Fibroblast of lung (primary cell): ENCODE results near the gene RNASE4. TPM values are rescaled to one million over a fixed set of nuclear protein-coding genes. Genes with fewer than 3 reads are reported as not detected.
A peak's percentile ranks its signal among the peaks of the same experiment; 100 is the strongest.

Experiments
- DNase-seq, 2 donors: peaks; one replicate each; pipeline versions ENCODE4 v3.0.0 to v3.0.0-alpha.2; 2010; ENCODE audit warnings: low read depth in 2 of 2
- H2AFZ ChIP-seq: 2 replicates; pipeline ENCODE4 v1.5.1; 2012; ENCODE audit warnings: low read length, control low read depth, inconsistent platforms
- H3K27ac ChIP-seq: 2 replicates; pipeline ENCODE4 v1.5.1; 2011; ENCODE audit warnings: low read length, control low read depth; ENCODE audit not compliant: insufficient read depth
- H3K27me3 ChIP-seq: 2 replicates; pipeline ENCODE4 v1.5.1; 2011; ENCODE audit warnings: mild to moderate bottlenecking, low read length; ENCODE audit not compliant: control insufficient read depth, insufficient read depth
- H3K36me3 ChIP-seq: 2 replicates; pipeline ENCODE4 v1.5.1; 2011; ENCODE audit warnings: low read length; ENCODE audit not compliant: control insufficient read depth, insufficient read depth
- H3K4me1 ChIP-seq: 2 replicates; pipeline ENCODE4 v1.5.1; 2011; ENCODE audit warnings: low read length; ENCODE audit not compliant: control insufficient read depth, insufficient read depth; ENCODE audit errors: extremely low read depth
- H3K4me2 ChIP-seq: 2 replicates; pipeline ENCODE4 v1.5.1; 2011; ENCODE audit warnings: low read length, control low read depth; ENCODE audit not compliant: insufficient read depth; ENCODE audit errors: extremely low read depth
- H3K4me3 ChIP-seq, 4 experiments: fragments of 200-600 bp in 1 of 4; sonication (generic) in 1 of 4; replicated peaks in 1 of 4; 2 replicates each; pipeline ENCODE4 v1.5.1; 2011 to 2016; ENCODE audit warnings: low read length in 4 of 4, low read depth in 3 of 4, mild to moderate bottlenecking in 3 of 4, control low read depth in 2 of 4, inconsistent platforms in 1 of 4, mixed read lengths in 1 of 4; ENCODE audit not compliant: insufficient read depth in 1 of 4; ENCODE audit errors: control extremely low read depth in 1 of 4
- H3K79me2 ChIP-seq: 2 replicates; pipeline ENCODE4 v1.5.1; 2012; ENCODE audit warnings: mild to moderate bottlenecking, low read length, inconsistent platforms; ENCODE audit not compliant: control insufficient read depth, insufficient read depth
- H3K9ac ChIP-seq: 2 replicates; pipeline ENCODE4 v1.5.1; 2011; ENCODE audit warnings: mild to moderate bottlenecking, low read length, control low read depth; ENCODE audit not compliant: insufficient read depth
- H3K9me3 ChIP-seq: 2 replicates; pipeline ENCODE4 v1.5.1; 2012; ENCODE audit warnings: low read depth, low read length; ENCODE audit not compliant: control insufficient read depth, insufficient read depth
- H4K20me1 ChIP-seq: 2 replicates; pipeline ENCODE4 v1.5.1; 2011; ENCODE audit warnings: low read length; ENCODE audit not compliant: control insufficient read depth, insufficient read depth; ENCODE audit errors: extremely low read depth
- EZH2 ChIP-seq: IDR thresholded peaks from 2 replicates; pipeline ENCODE4 v1.5.1; 2012; ENCODE audit warnings: low read length, control low read depth, mild to moderate bottlenecking; ENCODE audit errors: missing control alignments
- polyA plus RNA-seq, 2 donors: library from polyadenylated mRNA; depleted of rRNA in 1 of 2; stranded (reverse) in 1 of 2; unstranded in 1 of 2; fragments of >200 nt; gene quantifications; 2 replicates each; pipeline ENCODE4 v1.2.1, GENCODE V29; 2011 to 2012; ENCODE audit warnings: missing spikeins in 1 of 2
- total RNA-seq: library from RNA; depleted of rRNA; stranded (reverse); fragments of >200 nt; gene quantifications from 2 replicates; pipeline ENCODE4 v1.2.1, GENCODE V29; 2014
- TF ChIP-seq, protein P1 (sequence below), 2 donors: IDR thresholded peaks in 1 of 2; conservative IDR thresholded peaks in 1 of 2; 1 replicate in 1 of 2; 2 replicates in 1 of 2; pipeline ENCODE4 v1.5.1; 2011 to 2012; ENCODE audit warnings: low read length in 2 of 2, control low read depth in 1 of 2, inconsistent platforms in 1 of 2, low read depth in 1 of 2, mild to moderate bottlenecking in 1 of 2

The RNASE4 gene
- total and polyA plus RNA-seq, 2 donors (not counting 1 experiment from before 2014, with no cell fraction given) = 22.1 to 43.9 TPM

DNA sequence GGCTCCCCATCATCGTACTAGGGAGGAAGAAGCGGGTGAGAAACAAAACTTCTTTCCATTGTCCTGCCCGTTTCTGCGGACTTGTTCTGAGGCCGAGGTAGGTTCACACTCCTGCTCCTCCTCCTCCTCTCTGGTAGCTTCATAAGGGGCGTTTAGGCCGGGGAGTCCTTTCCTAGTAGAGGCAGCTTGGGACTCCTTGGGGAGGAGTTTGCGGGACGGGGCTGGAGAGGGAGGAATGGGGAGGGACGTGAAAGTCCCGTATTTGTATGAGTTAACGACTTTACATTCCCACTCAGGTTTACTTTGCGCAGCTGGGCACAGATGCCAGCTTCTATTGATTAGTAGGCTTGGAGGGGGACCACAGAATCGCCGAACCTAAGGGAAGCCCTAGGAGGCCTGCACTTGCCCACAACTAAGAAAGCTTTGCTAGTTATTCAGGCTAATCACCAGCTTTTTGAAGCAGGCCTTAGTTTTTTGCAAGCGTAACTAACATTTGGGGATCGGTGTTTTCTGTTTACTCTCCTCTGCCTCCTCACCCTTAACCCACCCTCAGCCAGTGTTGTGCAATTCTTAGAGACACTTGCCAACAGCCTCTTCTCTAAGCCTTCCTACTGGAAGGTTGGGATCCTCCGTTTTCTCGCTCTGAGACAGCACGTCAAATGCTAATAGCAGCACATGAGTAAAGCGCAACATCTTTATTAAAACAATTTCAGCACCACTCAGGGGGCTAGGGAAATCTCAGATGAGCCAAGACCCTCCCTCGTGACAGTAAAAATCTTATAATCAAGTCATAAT lies 499 bp downstream of the RNASE4 start:
- TF ChIP-seq, protein P1, sequence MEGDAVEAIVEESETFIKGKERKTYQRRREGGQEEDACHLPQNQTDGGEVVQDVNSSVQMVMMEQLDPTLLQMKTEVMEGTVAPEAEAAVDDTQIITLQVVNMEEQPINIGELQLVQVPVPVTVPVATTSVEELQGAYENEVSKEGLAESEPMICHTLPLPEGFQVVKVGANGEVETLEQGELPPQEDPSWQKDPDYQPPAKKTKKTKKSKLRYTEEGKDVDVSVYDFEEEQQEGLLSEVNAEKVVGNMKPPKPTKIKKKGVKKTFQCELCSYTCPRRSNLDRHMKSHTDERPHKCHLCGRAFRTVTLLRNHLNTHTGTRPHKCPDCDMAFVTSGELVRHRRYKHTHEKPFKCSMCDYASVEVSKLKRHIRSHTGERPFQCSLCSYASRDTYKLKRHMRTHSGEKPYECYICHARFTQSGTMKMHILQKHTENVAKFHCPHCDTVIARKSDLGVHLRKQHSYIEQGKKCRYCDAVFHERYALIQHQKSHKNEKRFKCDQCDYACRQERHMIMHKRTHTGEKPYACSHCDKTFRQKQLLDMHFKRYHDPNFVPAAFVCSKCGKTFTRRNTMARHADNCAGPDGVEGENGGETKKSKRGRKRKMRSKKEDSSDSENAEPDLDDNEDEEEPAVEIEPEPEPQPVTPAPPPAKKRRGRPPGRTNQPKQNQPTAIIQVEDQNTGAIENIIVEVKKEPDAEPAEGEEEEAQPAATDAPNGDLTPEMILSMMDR (conservative IDR thresholded peaks at IDR 0.05 in 1 of 2, IDR thresholded peaks at IDR 0.05 in 1 of 2; ENCODE audit: low read depth in 1 of 2, low read length in 2 of 2) = no peak
- TF ChIP-seq EZH2 = no peak

DNA sequence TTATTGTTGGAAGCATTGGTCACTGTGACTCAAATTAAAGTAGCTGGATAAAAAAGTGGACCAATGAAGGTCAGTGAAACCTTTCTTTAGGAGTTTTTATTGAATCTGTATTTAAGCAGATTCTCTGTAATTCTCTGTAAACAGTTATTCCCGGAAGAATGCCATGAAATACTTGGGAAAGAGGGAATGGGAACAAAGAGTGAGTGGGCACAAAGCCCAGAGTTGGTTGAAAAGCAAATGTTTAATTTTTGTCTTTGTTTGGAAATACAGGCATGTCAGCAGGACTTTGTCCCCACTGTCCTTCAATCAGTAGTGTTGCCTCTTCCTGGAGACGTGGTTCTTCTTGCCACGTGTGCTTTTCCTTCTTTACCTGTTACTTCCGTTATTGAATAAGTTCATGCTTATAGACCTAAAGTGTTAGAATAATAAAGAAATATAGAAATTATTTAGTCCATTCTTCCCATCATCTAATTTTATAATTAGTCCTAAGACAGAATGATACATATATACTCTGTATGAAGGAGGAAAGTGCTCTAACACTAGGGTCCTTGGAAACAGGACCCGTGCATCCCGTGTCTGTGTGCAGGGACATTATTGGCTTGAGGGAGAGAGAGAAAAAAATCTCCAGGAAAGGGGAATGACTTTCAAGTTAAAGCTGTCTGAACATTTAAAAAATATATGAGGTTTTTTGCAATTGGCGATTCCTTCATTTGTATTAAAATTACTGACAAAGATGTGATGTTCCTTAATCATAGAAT lies 2.2 kb downstream of the RNASE4 start:
- Histone ChIP-seq H3K4me2 (no peak overlapping the region), H3K4me1 (no peaks in the 10 kb centered on the region), H3K79me2 (no peaks in the 10 kb centered on the region), H3K27ac (no peak overlapping the region), H3K9me3 (no peaks in the 10 kb centered on the region), H3K4me3 (peak overlapping the region in 1 of 4 experiments; percentile 1), H4K20me1 (no peaks in the 10 kb centered on the region), H3K36me3 (no peaks in the 10 kb centered on the region), H2AFZ (no peak overlapping the region), H3K27me3 (no peaks in the 10 kb centered on the region), H3K9ac (no peak overlapping the region)
- TF ChIP-seq EZH2 = no peak
- TF ChIP-seq, protein P1 (conservative IDR thresholded peaks at IDR 0.05 in 1 of 2, IDR thresholded peaks at IDR 0.05 in 1 of 2; ENCODE audit: low read depth in 1 of 2, low read length in 2 of 2) = no peak
- DNase-seq = peak in 1 of 2 donors; percentile 4

More for the DNA sequence above, 499 bp downstream of the RNASE4 start:
- peak overlapping the region; percentile 82 to 92 (median 84) for H3K4me3 ChIP-seq
- no peaks in the 10 kb centered on the region for H3K79me2 ChIP-seq
- peak overlapping the region; percentile 98 for H3K4me2 ChIP-seq
- peak overlapping the region; percentile 99 for H2AFZ ChIP-seq
- H3K36me3 ChIP-seq = no peaks in the 10 kb centered on the region
- DNase-seq = peak; percentile 50 to 70
- no peaks in the 10 kb centered on the region for H3K9me3 ChIP-seq
- no peaks in the 10 kb centered on the region for H3K27me3 ChIP-seq
- no peaks in the 10 kb centered on the region for H4K20me1 ChIP-seq
- no peaks in the 10 kb centered on the region for H3K4me1 ChIP-seq
- H3K9ac ChIP-seq = peak overlapping the region; percentile 65
- H3K27ac ChIP-seq = peak overlapping the region; percentile 92

DNA sequence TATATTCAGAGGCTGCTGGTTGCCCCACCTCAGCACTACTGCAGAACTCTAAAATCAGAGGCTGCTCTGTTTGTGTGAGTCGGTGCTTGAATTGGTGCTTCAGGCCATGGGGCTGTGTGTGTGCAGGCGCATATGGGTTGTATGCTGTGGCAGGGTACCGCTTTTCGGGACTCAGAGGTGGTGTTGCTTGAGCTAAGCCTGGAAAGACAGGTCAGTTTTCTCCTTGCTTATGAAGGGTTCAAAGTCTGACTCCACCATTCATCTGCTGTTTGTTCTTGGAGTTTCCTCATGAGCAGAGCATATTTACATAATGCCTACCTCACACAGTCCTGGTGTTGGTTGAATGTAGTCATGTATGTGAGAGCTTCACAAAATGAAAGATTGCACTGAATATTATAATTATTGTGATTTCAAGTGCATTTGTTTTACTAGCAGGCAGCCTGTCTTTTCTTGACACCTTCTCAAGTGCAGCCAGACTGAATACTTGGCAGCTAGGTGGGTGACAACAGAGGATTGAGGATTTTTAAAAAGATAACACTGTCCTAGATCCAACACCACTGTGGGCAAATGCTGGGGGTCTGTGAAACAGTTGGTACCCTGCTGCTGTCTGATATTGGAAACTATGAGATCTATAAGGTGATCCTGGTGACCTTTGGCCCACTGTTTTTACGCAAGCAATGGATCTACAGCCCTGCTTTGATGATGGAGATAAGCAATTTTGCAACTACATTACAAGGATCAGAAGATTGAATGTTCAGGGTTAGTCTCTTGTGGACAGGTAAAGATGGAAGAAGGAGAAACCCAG lies 3.2 kb downstream of the RNASE4 start:
- H3K9me3 ChIP-seq = no peaks in the 10 kb centered on the region

More for the DNA sequence above, 3.2 kb downstream of the RNASE4 start:
- no peak overlapping the region for H2AFZ ChIP-seq
- H3K4me2 ChIP-seq = no peak overlapping the region
- H3K36me3 ChIP-seq = no peaks in the 10 kb centered on the region
- H3K4me3 ChIP-seq = no peak overlapping the region
- no peaks in the 10 kb centered on the region for H3K79me2 ChIP-seq
- no peak for DNase-seq
- H3K4me1 ChIP-seq = no peaks in the 10 kb centered on the region
- no peak for TF ChIP-seq EZH2
- TF ChIP-seq, protein P1 (conservative IDR thresholded peaks at IDR 0.05 in 1 of 2, IDR thresholded peaks at IDR 0.05 in 1 of 2; ENCODE audit: low read depth in 1 of 2, low read length in 2 of 2) = no peak
- H3K27me3 ChIP-seq = no peaks in the 10 kb centered on the region
- no peaks in the 10 kb centered on the region for H4K20me1 ChIP-seq
- no peak overlapping the region for H3K9ac ChIP-seq
- H3K27ac ChIP-seq = no peak overlapping the region
